ENCODE data around the gene SLC1A5. TPM values are rescaled to one million over a fixed set of nuclear protein-coding genes. Genes with fewer than 3 reads are reported as not detected.
"Not testable (repeated sequence)": the region's sequence is repeated elsewhere in the genome, so short reads cannot be mapped to it uniquely, and the experiment has no call there.

The SLC1A5 gene
- total RNA-seq, 1 donor from 2014 or later, result 24.5 TPM

DNA sequence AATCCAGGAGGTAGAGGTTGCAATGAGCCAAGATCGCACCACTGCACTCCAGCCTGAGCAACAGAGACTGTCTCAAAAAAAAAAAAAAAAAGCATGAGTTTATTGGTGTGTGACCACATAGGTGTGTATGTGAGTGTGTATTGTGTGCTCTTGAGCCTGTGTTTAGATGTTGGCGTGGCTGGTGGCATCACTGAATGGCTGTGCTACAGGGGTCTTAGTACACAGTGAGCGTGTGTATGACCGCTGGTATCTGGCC is 2.5 kb downstream of the SLC1A5 start:
- Histone ChIP-seq H3K4me3 (ENCODE audit: low read length in 3 of 3) (peak overlapping the region; percentile 58 to 72 (median 70)), H3K9me3 (ENCODE audit: control insufficient read depth in 3 of 3, low read length in 3 of 3) (no peaks in the 10 kb centered on the region)

GRCh38 chr19:46785054-46785979 is 3.1 kb downstream of the SLC1A5 start:
- Histone ChIP-seq H3K4me3 (ENCODE audit: low read length in 3 of 3) (peak overlapping the region; percentile 24 to 58 (median 29)), H3K36me3 (ENCODE audit: control insufficient read depth in 3 of 3, insufficient read depth in 3 of 3, low read length in 3 of 3) (peaks cover 0 to 5% (median 2%) of the 10 kb centered on the region in 3 donors), H3K4me1 (ENCODE audit: control insufficient read depth in 3 of 3, insufficient read depth in 3 of 3, low read length in 3 of 3) (peaks cover 29 to 38% (median 37%) of the 10 kb centered on the region in 3 donors), H3K27me3 (ENCODE audit: control insufficient read depth in 3 of 3, insufficient read depth in 3 of 3, low read length in 3 of 3) (peaks cover 0 to 43% (median 17%) of the 10 kb centered on the region in 3 donors), H3K9ac (ENCODE audit: low read depth in 1 of 3, low read length in 3 of 3) (peak overlapping the region in 1 of 3 donors; percentile 8), H3K9me3 (ENCODE audit: control insufficient read depth in 3 of 3, low read length in 3 of 3) (no peaks in the 10 kb centered on the region), H3K27ac (ENCODE audit: low read depth, low read length) (peak overlapping the region; percentile 83)

More for the DNA sequence above, 2.5 kb downstream of the SLC1A5 start:
- H3K27me3 ChIP-seq (ENCODE audit: control insufficient read depth in 3 of 3, insufficient read depth in 3 of 3, low read length in 3 of 3), result peaks cover 0 to 43% (median 17%) of the 10 kb centered on the region in 3 donors
- peaks cover 29 to 38% (median 37%) of the 10 kb centered on the region in 3 donors for H3K4me1 ChIP-seq (ENCODE audit: control insufficient read depth in 3 of 3, insufficient read depth in 3 of 3, low read length in 3 of 3)
- peak overlapping the region in 1 of 3 donors; percentile 25 for H3K9ac ChIP-seq (ENCODE audit: low read depth in 1 of 3, low read length in 3 of 3)
- peak overlapping the region; percentile 83 for H3K27ac ChIP-seq (ENCODE audit: low read depth, low read length)
- peaks cover 0 to 5% (median 2%) of the 10 kb centered on the region in 3 donors for H3K36me3 ChIP-seq (ENCODE audit: control insufficient read depth in 3 of 3, insufficient read depth in 3 of 3, low read length in 3 of 3)

- Histone ChIP-seq H3K36me3 (ENCODE audit: control insufficient read depth in 3 of 3, insufficient read depth in 3 of 3, low read length in 3 of 3) (peaks cover 0 to 5% (median 2%) of the 10 kb centered on the region in 3 donors), H3K4me3 (ENCODE audit: low read length in 3 of 3) (peak overlapping the region in 2 of 3 donors; percentile 27 to 29), H3K4me1 (ENCODE audit: control insufficient read depth in 3 of 3, insufficient read depth in 3 of 3, low read length in 3 of 3) (peaks cover 29 to 38% (median 37%) of the 10 kb centered on the region in 3 donors), H3K27me3 (ENCODE audit: control insufficient read depth in 3 of 3, insufficient read depth in 3 of 3, low read length in 3 of 3) (peaks cover 0 to 43% (median 17%) of the 10 kb centered on the region in 3 donors), H3K9me3 (ENCODE audit: control insufficient read depth in 3 of 3, low read length in 3 of 3) (no peaks in the 10 kb centered on the region), H3K9ac (ENCODE audit: low read depth in 1 of 3, low read length in 3 of 3) (peak overlapping the region in 1 of 3 donors; percentile 40), H3K27ac (ENCODE audit: low read depth, low read length) (no peak overlapping the region)
These were observed 3.9 kb downstream of the SLC1A5 start for GRCh38 chr19:46784262-46785053.

DNA sequence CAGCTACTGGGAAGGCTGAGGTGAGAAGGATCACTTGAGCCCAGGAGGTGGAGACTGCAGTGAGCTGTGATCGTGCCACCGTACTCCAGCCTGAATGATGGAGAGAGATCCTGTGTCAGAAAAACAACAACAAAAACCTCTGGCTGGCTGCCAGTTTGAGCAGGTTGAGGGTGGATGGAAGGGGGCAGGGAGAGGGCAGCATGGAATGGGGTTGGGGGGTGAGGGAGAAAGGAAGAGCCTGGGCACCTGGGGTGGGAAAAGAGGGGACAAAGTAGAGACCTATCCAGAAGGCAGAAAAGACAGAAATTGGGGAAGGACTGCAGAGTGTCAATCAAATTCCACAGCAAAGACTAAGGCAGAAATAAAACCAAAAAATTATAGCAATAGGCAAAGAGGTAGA is 4.7 kb downstream of the SLC1A5 start:
- no peaks in the 10 kb centered on the region for H3K9me3 ChIP-seq (ENCODE audit: control insufficient read depth in 3 of 3, low read length in 3 of 3)
- peaks cover 0 to 7% (median 2%) of the 10 kb centered on the region in 3 donors for H3K36me3 ChIP-seq (ENCODE audit: control insufficient read depth in 3 of 3, insufficient read depth in 3 of 3, low read length in 3 of 3)
- H3K4me3 ChIP-seq (ENCODE audit: low read length in 3 of 3), result no peak overlapping the region
- H3K27me3 ChIP-seq (ENCODE audit: control insufficient read depth in 3 of 3, insufficient read depth in 3 of 3, low read length in 3 of 3), result peaks cover 0 to 39% (median 17%) of the 10 kb centered on the region in 3 donors
- no peak overlapping the region for H3K27ac ChIP-seq (ENCODE audit: low read depth, low read length)
- peaks cover 29 to 40% (median 37%) of the 10 kb centered on the region in 3 donors for H3K4me1 ChIP-seq (ENCODE audit: control insufficient read depth in 3 of 3, insufficient read depth in 3 of 3, low read length in 3 of 3)
- H3K9ac ChIP-seq (ENCODE audit: low read depth in 1 of 3, low read length in 3 of 3), result no peak overlapping the region

DNA sequence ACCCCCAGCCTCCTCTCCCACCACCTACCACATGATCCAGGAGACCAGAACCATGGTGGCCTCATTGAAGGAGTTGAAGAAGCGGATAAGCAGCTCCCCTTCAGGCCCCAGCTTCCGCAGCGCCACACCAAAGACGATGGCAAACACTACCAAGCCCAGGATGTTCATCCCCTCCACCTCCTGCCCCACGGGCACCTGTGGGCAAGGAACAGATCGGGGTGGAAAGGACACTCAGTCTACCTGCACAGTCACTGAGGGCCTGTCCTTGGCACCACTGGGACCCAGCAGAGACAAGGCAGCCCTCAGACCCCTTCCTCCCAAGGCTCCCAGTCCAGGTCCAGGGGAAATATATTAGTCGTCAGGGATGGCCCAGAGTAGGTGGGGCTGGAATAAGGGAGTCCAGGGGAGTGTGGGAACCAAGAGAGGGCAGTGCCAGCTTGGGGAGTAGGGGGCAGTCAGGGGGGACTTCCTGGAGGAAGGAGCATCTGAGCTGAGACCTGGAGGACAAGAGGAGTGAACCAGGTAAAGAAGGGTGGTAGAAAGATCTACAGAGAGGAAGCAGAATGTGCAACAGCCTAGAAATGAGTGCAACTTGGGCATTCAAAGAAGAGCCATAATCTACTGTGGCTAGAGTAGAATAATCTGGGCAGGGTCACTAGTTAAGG is 5.9 kb downstream of the SLC1A5 start:
- Histone ChIP-seq H3K9ac (ENCODE audit: low read depth in 1 of 3, low read length in 3 of 3) (no peak overlapping the region), H3K27me3 (ENCODE audit: control insufficient read depth in 3 of 3, insufficient read depth in 3 of 3, low read length in 3 of 3) (peaks cover 0 to 28% (median 17%) of the 10 kb centered on the region in 3 donors), H3K4me3 (ENCODE audit: low read length in 3 of 3) (no peak overlapping the region), H3K4me1 (ENCODE audit: control insufficient read depth in 3 of 3, insufficient read depth in 3 of 3, low read length in 3 of 3) (peaks cover 24 to 32% (median 31%) of the 10 kb centered on the region in 3 donors), H3K27ac (ENCODE audit: low read depth, low read length) (no peak overlapping the region), H3K9me3 (ENCODE audit: control insufficient read depth in 3 of 3, low read length in 3 of 3) (no peaks in the 10 kb centered on the region), H3K36me3 (ENCODE audit: control insufficient read depth in 3 of 3, insufficient read depth in 3 of 3, low read length in 3 of 3) (peaks cover 0 to 7% (median 2%) of the 10 kb centered on the region in 3 donors)

GRCh38 chr19:46777956-46778645 is 10.3 kb downstream of the SLC1A5 start:
- H3K4me1 ChIP-seq (ENCODE audit: control insufficient read depth in 3 of 3, insufficient read depth in 3 of 3, low read length in 3 of 3); H3K9me3 ChIP-seq (ENCODE audit: control insufficient read depth in 3 of 3, low read length in 3 of 3); H3K27me3 ChIP-seq (ENCODE audit: control insufficient read depth in 3 of 3, insufficient read depth in 3 of 3, low read length in 3 of 3); H3K9ac ChIP-seq (ENCODE audit: low read depth in 1 of 3, low read length in 3 of 3); H3K4me3 ChIP-seq (ENCODE audit: low read length in 3 of 3); H3K27ac ChIP-seq (ENCODE audit: low read depth, low read length): not testable (repeated sequence)
- H3K36me3 ChIP-seq (ENCODE audit: control insufficient read depth in 3 of 3, insufficient read depth in 3 of 3, low read length in 3 of 3), result peaks cover 0 to 25% (median 4%) of the 10 kb centered on the region in 3 donors

GRCh38 chr19:46776927-46777911 is 11.2 kb downstream of the SLC1A5 start:
- Histone ChIP-seq H3K36me3 (ENCODE audit: control insufficient read depth in 3 of 3, insufficient read depth in 3 of 3, low read length in 3 of 3) (peaks cover 0 to 25% (median 2%) of the 10 kb centered on the region in 3 donors), H3K4me3 (ENCODE audit: low read length in 3 of 3) (no peak overlapping the region), H3K27ac (ENCODE audit: low read depth, low read length) (no peak overlapping the region), H3K4me1 (ENCODE audit: control insufficient read depth in 3 of 3, insufficient read depth in 3 of 3, low read length in 3 of 3) (peaks cover 0 to 3% (median 0%) of the 10 kb centered on the region in 3 donors), H3K9ac (ENCODE audit: low read depth in 1 of 3, low read length in 3 of 3) (no peak overlapping the region), H3K27me3 (ENCODE audit: control insufficient read depth in 3 of 3, insufficient read depth in 3 of 3, low read length in 3 of 3) (peaks cover 0 to 2% (median under 1%) of the 10 kb centered on the region in 3 donors), H3K9me3 (ENCODE audit: control insufficient read depth in 3 of 3, low read length in 3 of 3) (no peaks in the 10 kb centered on the region)

GRCh38 chr19:46775642-46776258 is 12.6 kb downstream of the SLC1A5 start:
- Histone ChIP-seq H3K27me3 (ENCODE audit: control insufficient read depth in 3 of 3, insufficient read depth in 3 of 3, low read length in 3 of 3) (no peaks in the 10 kb centered on the region), H3K9ac (ENCODE audit: low read depth in 1 of 3, low read length in 3 of 3) (no peak overlapping the region), H3K4me3 (ENCODE audit: low read length in 3 of 3) (no peak overlapping the region), H3K27ac (ENCODE audit: low read depth, low read length) (no peak overlapping the region), H3K36me3 (ENCODE audit: control insufficient read depth in 3 of 3, insufficient read depth in 3 of 3, low read length in 3 of 3) (peaks cover 0 to 20% (median 2%) of the 10 kb centered on the region in 3 donors), H3K9me3 (ENCODE audit: control insufficient read depth in 3 of 3, low read length in 3 of 3) (no peaks in the 10 kb centered on the region), H3K4me1 (ENCODE audit: control insufficient read depth in 3 of 3, insufficient read depth in 3 of 3, low read length in 3 of 3) (peaks cover 0 to 3% (median 0%) of the 10 kb centered on the region in 3 donors)

Measured in skeletal muscle tissue (tissue), 4 donors.